Measurements from ENCODE around the gene CSAD. TPM values are rescaled to one million over a fixed set of nuclear protein-coding genes. Genes with fewer than 3 reads are reported as not detected.
A peak's percentile ranks its signal among the peaks of the same experiment; 100 is the strongest.

The CSAD gene
- total RNA-seq, 1 experiment from 2014 or later = 15.4 TPM

GRCh38 chr12:53120685-53121525 lies 59.8 kb downstream of the CSAD start:
- CTCF ChIA-PET = no interaction called here
- H3K36me3 ChIP-seq (ENCODE audit: control insufficient read depth, insufficient read depth, low read length) = no peaks in the 10 kb centered on the region
- no peak for DNase-seq (ENCODE audit: low read depth, low spot score)
- in situ Hi-C loops (cut with HindIII; ENCODE audit: low pct_unique_long_range_greater_than_20kb, low sequenced_read_pairs) = no loop called here
- no peak overlapping the region for H3K4me3 ChIP-seq (ENCODE audit: low read depth in 2 of 2, low read length in 2 of 2)
- intact Hi-C loops (cut with micrococcal nuclease; ENCODE audit: unreplicated experiment) = no loop called here
- ATAC-seq = 0 out of 2 replicates have a peak, but pooled peaks have one; percentile 35
- no peaks in the 10 kb centered on the region for H3K9me3 ChIP-seq (ENCODE audit: control insufficient read depth, insufficient read depth, low read depth, low read length)
- no peak overlapping the region for H3K27ac ChIP-seq (ENCODE audit: low read length)
- H3K27me3 ChIP-seq (ENCODE audit: control insufficient read depth, insufficient read depth, low read length) = no peaks in the 10 kb centered on the region
- H3K4me1 ChIP-seq (ENCODE audit: control insufficient read depth, insufficient read depth, low read length) = no peaks in the 10 kb centered on the region
- BruUV-seq (replicated peaks) = no TSS peak
- TF ChIP-seq POLR2AphosphoS5 (IDR thresholded peaks at IDR 0.05; ENCODE audit: low read depth, low read length) (no peak), REST (IDR thresholded peaks at IDR 0.05; ENCODE audit: insufficient read depth in 1 of 2, low read depth in 2 of 2, low read length in 1 of 2) (no peak), SIN3A (IDR thresholded peaks at IDR 0.05; ENCODE audit: borderline replicate concordance, insufficient read depth, low read depth, low read length) (no peak), CTCF (IDR thresholded peaks at IDR 0.05) (no peak), TCF7L2 (IDR thresholded peaks at IDR 0.05; ENCODE audit: low read depth, low read length) (no peak)
- POLR2A ChIA-PET = interaction anchor here (0.7 kb wide), 1 partner anchor 20 kb away, joined by 9 read pairs; no protein-coding TSS in a partner anchor

GRCh38 chr12:53118751-53119300 lies 61.9 kb downstream of the CSAD start:
- Histone ChIP-seq H3K4me1 (ENCODE audit: control insufficient read depth, insufficient read depth, low read length) (no peaks in the 10 kb centered on the region), H3K36me3 (ENCODE audit: control insufficient read depth, insufficient read depth, low read length) (no peaks in the 10 kb centered on the region), H3K9me3 (ENCODE audit: control insufficient read depth, insufficient read depth, low read depth, low read length) (no peaks in the 10 kb centered on the region), H3K27me3 (ENCODE audit: control insufficient read depth, insufficient read depth, low read length) (no peaks in the 10 kb centered on the region), H3K4me3 (ENCODE audit: low read depth in 2 of 2, low read length in 2 of 2) (no peak overlapping the region), H3K27ac (ENCODE audit: low read length) (no peak overlapping the region)
- CTCF ChIA-PET = no interaction called here
- intact Hi-C loops (cut with micrococcal nuclease; ENCODE audit: unreplicated experiment) = no loop called here
- in situ Hi-C loops (cut with HindIII; ENCODE audit: low pct_unique_long_range_greater_than_20kb, low sequenced_read_pairs) = no loop called here
- DNase-seq (ENCODE audit: low read depth, low spot score) (no peak), ATAC-seq (no peak)
- POLR2A ChIA-PET = no interaction called here
- BruUV-seq (replicated peaks) = no TSS peak
- TF ChIP-seq TCF7L2 (IDR thresholded peaks at IDR 0.05; ENCODE audit: low read depth, low read length) = no peak
- no peak for TF ChIP-seq REST (IDR thresholded peaks at IDR 0.05; ENCODE audit: insufficient read depth in 1 of 2, low read depth in 2 of 2, low read length in 1 of 2)
- no peak for TF ChIP-seq POLR2AphosphoS5 (IDR thresholded peaks at IDR 0.05; ENCODE audit: low read depth, low read length)
- no peak for TF ChIP-seq CTCF (IDR thresholded peaks at IDR 0.05)
- no peak for TF ChIP-seq SIN3A (IDR thresholded peaks at IDR 0.05; ENCODE audit: borderline replicate concordance, insufficient read depth, low read depth, low read length)
